GM21717 (cell line): ENCODE results near the gene MTMR12.
"Not testable (repeated sequence)": the region's sequence is repeated elsewhere in the genome, so short reads cannot be mapped to it uniquely, and the experiment has no call there.

Source experiments
- ATAC-seq: cut with Tn5 transposase; IDR thresholded peaks from one replicate; pipeline ENCODE4 v1.9.1; 2021; ENCODE audit warnings: mild to moderate bottlenecking, moderate library complexity; ENCODE audit not compliant: unreplicated experiment

MTMR12 gene

GRCh38 chr5:32241034-32241783 is 71.5 kb downstream of the MTMR12 start:
- no peak for ATAC-seq

DNA sequence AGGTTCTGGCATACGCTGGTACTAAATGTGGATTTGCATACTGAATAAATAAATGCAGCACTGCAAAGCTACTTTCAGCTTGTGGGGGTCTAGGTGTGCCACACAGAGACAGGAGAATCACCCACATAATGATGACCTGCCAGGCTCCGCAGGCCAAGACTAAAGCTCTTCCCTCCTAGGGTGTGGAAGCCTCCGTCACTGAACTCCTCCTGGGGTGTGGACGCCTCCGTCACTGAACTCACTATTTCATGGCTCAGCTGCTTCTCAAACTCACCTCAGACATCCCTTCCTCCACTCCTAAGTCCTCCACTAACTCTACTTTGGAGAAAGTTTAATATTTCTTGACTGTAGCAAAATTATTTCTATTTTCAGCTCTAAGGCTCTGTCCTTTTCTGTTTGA is 73.4 kb downstream of the MTMR12 start:
- no peak for ATAC-seq

DNA sequence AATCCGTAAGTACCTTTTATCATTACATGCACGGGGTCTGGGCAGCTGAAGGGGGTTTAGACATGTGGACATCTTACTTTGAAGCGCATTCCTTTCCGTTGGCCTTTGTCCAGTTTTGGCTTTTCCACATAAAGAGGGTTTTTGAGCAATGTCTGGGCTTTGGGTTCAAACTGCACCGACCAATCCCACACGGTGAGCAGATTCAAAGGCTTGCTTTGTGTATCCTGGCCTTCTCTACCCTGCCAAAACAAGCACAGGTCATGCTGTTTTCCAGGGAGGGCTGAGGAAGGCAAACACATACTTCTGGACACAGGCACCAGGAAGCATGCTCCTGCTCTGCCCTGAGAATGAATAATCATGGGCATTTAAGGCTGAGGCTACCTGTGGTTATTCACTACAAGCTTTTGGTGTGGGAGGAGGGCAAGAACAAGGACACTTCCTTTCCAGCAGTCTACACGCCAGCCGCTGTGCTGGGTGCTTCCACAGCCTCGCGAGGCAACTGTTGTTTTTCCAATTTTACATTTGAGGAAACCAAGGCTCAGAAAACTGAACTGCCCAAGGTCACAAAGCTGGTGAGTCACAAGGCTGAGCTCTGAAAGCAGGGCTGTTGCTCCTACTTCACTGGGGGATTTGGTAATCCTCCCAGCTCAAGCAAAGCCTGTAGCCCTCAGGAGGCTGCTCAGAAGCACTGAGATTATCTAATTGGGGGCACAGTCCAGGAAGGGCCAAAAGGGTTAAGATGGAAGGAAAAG is 78.9 kb downstream of the MTMR12 start:
- ATAC-seq: no peak

GRCh38 chr5:32233220-32233695 is 79.5 kb downstream of the MTMR12 start:
- no peak for ATAC-seq

GRCh38 chr5:32232441-32233219 is 80.1 kb downstream of the MTMR12 start:
- peak; percentile 75 for ATAC-seq

DNA sequence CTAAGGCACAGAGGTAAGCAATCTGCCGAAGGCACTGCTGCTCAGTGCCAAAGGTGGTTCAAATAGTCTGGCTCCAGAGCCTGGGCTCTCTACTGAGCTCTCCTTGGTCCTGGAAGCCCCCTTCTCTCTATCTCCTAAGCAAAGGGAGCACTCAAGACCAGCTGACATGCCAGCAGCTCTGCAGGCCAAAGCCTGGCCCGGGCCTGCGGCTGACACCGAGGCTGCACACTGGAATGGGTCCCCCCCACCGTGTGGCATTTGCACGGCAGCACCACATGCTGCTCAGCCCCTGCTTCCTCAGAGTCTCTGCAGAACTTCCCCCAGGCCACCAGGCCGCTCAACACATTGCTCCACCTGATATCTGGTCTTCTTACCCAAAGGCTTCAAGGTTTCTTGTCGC is 80.8 kb downstream of the MTMR12 start:
- no peak for ATAC-seq

DNA sequence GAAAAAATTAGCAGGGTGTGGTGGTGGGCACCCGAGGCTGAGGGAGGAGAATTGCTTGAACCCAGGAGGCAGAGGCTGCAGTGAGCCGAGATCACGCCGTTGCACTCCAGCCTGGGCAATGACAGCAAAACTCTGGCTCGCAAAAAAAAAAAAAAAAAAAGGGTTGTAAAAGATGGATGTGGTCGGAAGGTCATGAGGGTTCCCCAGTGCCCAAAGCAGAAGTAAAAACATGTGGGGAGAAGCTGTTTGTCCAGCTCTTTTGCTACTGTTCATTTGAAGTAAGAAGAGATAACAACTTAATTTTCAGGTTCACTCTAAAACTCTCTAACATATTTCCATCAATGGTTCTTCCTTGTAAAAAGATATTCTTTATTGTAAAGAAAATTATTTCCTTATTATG is 81.5 kb downstream of the MTMR12 start:
- ATAC-seq: no peak

GRCh38 chr5:32230356-32231099 is 82.2 kb downstream of the MTMR12 start:
- ATAC-seq: no peak

- no peak for ATAC-seq
Observed at GRCh38 chr5:32229586-32229985, 83.2 kb downstream of the MTMR12 start.

DNA sequence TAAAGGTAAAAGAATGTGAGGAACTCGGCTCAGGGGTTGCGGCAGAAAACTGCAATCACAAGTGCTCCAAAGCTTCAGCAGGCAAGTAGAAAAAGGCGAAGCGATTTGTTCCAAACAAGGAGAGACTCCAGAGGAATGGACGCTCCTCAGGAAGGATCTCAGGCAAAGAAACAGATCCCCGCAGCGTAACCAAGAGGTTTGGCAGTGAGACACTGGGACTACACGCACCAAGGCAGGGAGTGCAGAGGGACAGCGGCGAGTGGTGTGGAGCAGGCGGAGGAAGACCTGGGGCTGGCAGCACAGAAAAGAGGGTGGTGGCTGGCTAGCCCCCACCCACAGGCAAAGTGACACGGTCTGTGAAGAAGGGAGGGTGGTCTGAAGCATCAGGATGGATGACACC is 83.9 kb downstream of the MTMR12 start:
- ATAC-seq: no peak

DNA sequence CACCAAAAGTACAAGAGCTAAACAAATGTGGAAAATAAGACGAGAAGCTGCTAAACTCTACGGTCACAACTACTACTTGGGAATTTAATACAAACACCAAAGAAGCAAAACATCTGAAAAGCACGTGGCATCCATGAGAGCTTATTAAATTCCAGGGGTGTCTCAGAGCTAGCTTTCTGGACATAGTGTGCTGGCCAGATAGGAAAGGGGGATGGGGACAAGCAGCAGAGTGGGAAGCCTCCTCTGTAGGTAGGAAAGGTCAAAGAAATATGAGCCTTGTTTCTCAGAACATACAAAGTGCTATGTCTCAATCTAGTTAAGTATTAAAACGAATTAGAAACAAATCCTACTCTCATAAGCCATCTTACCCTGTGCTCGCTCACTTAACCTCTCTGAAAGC is 87.3 kb downstream of the MTMR12 start:
- no peak for ATAC-seq

DNA sequence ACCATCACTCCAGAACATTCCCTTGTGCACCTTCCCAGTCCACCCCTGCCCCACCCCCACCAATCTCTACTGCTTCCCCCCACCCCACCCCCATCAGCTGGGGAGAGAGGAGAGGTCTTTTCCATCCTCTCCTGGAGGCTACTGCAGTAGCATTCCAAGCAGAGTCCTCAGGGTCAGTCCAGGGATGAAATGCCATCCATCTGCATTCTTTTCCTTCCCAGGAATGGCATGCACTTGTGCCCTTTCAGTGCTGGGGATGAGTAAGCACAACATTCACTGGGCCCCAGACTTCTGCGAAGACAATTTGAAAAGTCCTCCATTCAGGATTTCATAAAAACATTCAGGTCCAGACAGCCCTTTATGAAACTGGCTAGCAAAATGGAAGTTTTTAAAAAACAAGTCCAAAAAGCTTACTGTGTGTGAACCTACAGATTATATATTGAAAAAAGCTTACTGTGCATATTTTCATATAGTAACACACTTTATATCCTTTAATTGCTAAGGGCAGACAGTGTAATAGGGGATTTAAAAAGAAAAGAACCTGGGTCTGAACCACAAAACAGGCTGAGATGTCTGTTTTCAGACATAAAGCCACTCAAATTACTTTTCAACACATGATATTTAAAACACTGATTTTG is 88.6 kb downstream of the MTMR12 start:
- ATAC-seq: no peak

- ATAC-seq: no peak
Observed at GRCh38 chr5:32222723-32223470, 89.8 kb downstream of the MTMR12 start.

- ATAC-seq: no peak
Observed at GRCh38 chr5:32217886-32218396, 94.8 kb downstream of the MTMR12 start.

DNA sequence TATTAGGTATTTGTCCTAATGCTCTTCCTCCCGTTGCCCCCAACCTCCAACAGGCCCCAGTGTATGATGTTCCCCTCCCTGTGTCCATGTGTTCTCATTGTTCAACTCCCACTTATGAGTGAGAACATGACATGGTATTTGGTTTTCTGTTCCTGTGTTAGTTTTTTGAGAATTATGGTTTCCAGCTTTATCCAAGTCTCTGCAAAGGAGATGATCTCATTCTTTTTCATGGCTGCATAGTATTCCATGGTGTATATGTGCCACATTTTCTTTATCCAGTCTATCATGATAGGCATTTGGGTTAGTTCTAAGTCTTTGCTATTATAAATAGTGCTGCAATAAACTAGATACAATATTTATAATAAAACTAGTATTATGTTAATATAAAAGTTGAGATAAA is 98.4 kb downstream of the MTMR12 start:
- ATAC-seq: not testable (repeated sequence)

DNA sequence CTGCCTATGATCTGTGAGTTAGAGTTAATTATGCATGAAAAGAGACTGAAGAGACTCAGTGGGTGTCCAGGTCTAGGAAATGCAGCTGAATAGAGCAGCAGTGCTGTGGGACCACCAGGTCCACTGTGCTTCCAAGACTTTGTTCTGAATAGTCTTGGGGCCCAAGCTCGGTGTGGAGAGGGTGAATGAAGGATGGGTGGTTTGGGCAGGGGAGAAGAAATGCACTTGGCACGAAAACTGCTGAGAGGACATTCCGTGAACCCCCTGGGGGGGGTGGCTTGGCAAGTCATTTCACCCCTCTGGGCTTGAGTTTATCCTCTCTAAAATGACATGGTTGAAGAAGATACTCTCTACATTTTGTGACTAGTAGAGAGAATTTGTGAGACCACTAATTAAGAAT is 102.6 kb downstream of the MTMR12 start:
- ATAC-seq: no peak

- not testable (repeated sequence) for ATAC-seq
Observed at GRCh38 chr5:32208837-32209236, 103.9 kb downstream of the MTMR12 start.

GRCh38 chr5:32207355-32207634 is 105.4 kb downstream of the MTMR12 start:
- ATAC-seq: no peak

- peak; percentile 34 for ATAC-seq
Observed at GRCh38 chr5:32206509-32207354, 106.0 kb downstream of the MTMR12 start.
